HG03457 (cell line): ENCODE data around the gene SFRP5.

Experiments
- ATAC-seq: cut with Tn5 transposase; IDR thresholded peaks from one replicate; pipeline ENCODE4 v1.9.1; 2021; ENCODE audit warnings: moderate number of reproducible peaks; ENCODE audit not compliant: unreplicated experiment

SFRP5 gene

GRCh38 chr10:97766106-97766810 is 5.5 kb downstream of the SFRP5 start:
- no peak for ATAC-seq

- ATAC-seq: no peak
Observed at GRCh38 chr10:97765201-97765600, 6.6 kb downstream of the SFRP5 start.

GRCh38 chr10:97764519-97764931 is 7.3 kb downstream of the SFRP5 start:
- ATAC-seq: no peak

- no peak for ATAC-seq
Observed at GRCh38 chr10:97763947-97764346, 7.9 kb downstream of the SFRP5 start.

GRCh38 chr10:97763411-97763810 is 8.4 kb downstream of the SFRP5 start:
- no peak for ATAC-seq

- ATAC-seq: no peak
Observed at GRCh38 chr10:97762816-97763215, 9.0 kb downstream of the SFRP5 start.

GRCh38 chr10:97762056-97762455 is 9.7 kb downstream of the SFRP5 start:
- no peak for ATAC-seq

- no peak for ATAC-seq
Observed at GRCh38 chr10:97761331-97761865, 10.4 kb downstream of the SFRP5 start.

GRCh38 chr10:97760461-97761257 is 11.1 kb downstream of the SFRP5 start:
- ATAC-seq: no peak

GRCh38 chr10:97759946-97760345 is 11.9 kb downstream of the SFRP5 start:
- no peak for ATAC-seq

GRCh38 chr10:97759158-97759887 is 12.5 kb downstream of the SFRP5 start:
- no peak for ATAC-seq

GRCh38 chr10:97757471-97757870 is 14.3 kb downstream of the SFRP5 start:
- ATAC-seq: no peak

GRCh38 chr10:97755718-97756117 is 16.1 kb downstream of the SFRP5 start:
- ATAC-seq: no peak

- no peak for ATAC-seq
Observed at GRCh38 chr10:97754726-97755125, 17.1 kb downstream of the SFRP5 start.

- no peak for ATAC-seq
Observed at GRCh38 chr10:97752956-97753355, 18.8 kb downstream of the SFRP5 start.

- ATAC-seq: no peak
Observed at GRCh38 chr10:97748116-97748515, 23.7 kb downstream of the SFRP5 start.

GRCh38 chr10:97747573-97747972 is 24.2 kb downstream of the SFRP5 start:
- ATAC-seq: no peak

GRCh38 chr10:97744405-97745035 is 27.3 kb downstream of the SFRP5 start:
- ATAC-seq: no peak

GRCh38 chr10:97743169-97743943 is 28.4 kb downstream of the SFRP5 start:
- no peak for ATAC-seq

GRCh38 chr10:97740613-97741012 is 31.2 kb downstream of the SFRP5 start:
- no peak for ATAC-seq
